HG03025 (cell line): ENCODE measurements around the gene KLF15.
"Not testable (repeated sequence)": the region's sequence is repeated elsewhere in the genome, so short reads cannot be mapped to it uniquely, and the experiment has no call there.

Experiments
- ATAC-seq: cut with Tn5 transposase; IDR thresholded peaks from one replicate; pipeline ENCODE4 v1.9.1; 2021; ENCODE audit warnings: mild to moderate bottlenecking, moderate library complexity; ENCODE audit not compliant: unreplicated experiment, low FRiP score

KLF15 gene

DNA sequence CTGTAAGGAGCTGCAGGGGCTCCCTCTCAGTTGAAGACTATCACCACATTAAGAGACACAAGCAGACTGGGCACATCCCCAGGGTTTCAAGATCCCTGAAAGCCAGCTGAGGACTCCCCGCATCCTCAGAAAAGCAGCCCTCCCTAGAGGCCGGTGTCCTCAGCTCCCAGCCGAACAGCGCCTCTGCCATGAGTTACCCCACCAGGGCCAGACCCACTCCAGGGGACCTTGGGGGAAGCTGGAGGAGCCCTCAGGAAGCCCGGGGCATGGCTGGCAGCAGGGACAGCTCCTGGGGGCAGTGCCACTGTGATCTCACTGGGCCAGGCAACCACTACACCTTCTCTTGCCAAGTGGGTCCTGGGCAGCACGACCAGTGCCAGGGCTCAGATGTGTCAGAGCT, 8.1 kb downstream of the KLF15 start:
- ATAC-seq, result no peak

GRCh38 chr3:126348308-126348920, 8.8 kb downstream of the KLF15 start:
- no peak for ATAC-seq

DNA sequence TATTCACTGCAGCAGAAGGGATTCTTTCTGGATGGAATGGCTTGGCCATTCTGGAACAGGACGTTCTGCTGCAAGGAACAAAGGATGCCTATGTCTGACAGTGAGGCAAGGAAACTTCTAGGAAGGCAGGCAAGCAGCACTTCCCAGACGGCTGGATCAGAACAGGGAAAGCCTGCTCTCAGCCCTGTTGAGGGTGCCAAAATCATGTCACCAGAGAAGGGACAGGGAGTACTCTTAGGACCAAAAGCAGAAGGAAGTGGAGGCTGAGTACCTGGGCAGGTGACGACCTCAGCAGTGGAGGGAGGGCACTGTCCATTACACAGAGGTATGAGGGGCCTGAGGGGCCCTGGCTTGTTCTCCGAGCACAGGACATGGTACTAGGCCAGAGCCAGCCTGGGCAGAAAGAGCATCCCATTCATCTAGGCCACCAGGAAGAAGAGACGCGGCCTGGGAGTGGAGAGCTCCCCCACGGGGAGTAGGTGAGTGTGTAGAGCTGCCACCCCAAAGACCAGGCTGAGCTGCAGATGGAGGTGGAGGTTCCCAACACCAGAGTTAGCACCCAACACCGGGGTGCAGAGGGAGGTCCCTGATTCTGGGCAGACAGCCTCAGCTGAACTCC, 9.6 kb downstream of the KLF15 start:
- ATAC-seq, result no peak

DNA sequence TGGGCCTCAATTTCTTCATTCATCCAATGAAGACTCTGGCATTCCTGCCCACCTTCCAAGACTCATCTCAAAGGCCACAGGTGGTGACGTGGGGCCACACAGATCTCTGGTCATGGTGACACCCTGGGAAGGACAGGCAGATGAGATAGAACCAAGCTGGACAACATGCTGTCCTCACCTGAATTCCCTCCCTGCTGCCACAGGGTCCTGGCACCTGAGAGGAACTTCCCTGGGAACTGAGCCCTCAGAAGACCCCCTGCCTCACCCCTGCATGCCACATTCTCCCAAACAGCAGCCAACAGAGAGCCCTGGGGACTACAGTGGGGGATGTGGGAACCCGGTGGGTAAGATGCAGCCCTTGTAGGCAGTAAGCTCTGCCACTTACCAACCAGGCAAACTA, 10.7 kb downstream of the KLF15 start:
- no peak for ATAC-seq

- ATAC-seq, result no peak
These were observed 11.4 kb downstream of the KLF15 start for GRCh38 chr3:126345641-126346460.

DNA sequence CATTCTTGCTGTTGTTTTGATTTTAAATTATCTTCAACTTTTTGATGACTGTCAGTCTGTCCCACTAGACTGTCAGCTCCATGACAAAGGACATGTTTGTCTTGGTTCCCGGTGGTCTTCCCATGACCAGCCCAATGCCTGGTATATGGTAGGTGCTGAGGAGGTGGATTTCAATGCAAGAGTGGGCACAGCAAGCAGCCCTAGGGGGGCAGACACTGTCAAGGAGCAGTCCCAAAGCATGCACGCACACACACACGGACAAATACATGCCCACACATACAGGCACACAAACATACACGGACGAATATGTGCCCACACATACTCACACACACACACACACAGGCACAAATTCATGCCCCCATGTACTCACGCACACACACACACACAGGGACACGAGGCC, 12.0 kb downstream of the KLF15 start:
- no peak for ATAC-seq

DNA sequence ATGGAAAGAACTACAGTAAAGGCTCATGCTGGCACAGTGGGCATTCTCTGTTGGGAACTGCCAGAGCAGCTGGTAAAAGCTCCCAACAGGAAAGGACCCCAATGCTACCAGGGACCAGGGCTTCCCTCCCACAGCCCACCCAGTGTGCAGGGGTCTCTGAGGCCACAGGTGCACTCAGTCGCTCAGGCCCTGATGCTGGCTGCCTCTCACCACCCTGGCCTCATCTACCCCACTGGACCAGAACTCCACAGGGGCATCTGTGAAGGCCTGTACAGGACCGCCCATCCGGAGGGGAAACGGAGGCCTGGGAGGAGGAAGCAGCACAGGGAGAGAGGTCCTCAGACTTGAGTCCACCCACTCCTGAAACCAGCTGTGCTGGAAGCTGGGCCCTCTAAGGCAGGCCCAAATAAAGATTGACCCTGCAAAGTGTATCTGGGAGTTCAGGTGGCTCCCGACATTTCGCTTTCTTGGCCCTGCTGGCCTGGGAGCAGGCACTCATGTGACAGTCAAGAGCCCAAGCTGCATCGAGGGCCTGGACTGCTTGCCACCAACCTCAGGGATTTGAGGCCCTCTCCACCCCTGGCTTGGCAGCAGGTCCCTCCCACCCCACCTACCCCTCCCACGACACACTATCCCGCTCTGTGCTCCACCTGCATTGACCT, 12.7 kb downstream of the KLF15 start:
- ATAC-seq, result no peak

GRCh38 chr3:126343649-126344035, 13.6 kb downstream of the KLF15 start:
- ATAC-seq, result no peak

- no peak for ATAC-seq
These were observed 14.1 kb downstream of the KLF15 start for GRCh38 chr3:126342991-126343648.

DNA sequence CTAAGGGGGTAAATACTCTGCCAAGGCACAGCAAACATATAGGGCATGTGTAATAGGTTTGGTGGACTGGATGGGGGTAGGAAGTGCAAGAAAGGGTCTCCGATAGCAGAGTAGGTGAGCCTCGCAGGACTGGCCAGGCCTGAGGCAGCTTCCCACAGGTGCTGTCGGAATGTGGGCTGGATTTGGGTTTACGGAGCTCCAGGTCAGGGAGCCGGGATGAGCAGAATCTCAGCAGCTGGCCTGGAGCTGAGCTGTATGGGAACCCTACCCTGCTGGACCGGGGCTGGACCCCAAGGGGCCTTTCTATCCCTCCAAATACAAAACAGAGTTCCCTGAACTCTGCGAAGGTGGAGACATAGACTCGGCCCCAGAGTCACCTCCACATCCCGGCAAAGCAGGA, 15.0 kb downstream of the KLF15 start:
- no peak for ATAC-seq

DNA sequence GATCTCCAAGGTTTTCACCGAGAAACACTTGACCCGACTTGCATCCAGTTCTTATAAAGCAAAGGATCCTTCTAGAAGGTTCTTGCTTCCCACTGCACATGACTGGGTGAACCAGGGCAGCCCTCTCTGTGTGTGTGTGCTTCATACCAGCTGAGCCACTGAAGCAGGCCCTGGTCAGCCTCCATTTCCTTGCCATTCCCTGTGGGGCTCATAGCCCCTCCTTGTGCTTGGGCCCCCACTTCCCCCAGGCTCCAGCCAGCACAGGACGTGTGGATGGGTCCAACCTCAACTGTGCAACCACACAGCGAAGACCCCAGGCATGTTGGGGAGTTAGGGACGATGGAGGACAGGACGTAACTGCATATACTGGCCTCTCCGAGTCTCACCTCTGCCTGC, 15.5 kb downstream of the KLF15 start:
- ATAC-seq, result no peak

DNA sequence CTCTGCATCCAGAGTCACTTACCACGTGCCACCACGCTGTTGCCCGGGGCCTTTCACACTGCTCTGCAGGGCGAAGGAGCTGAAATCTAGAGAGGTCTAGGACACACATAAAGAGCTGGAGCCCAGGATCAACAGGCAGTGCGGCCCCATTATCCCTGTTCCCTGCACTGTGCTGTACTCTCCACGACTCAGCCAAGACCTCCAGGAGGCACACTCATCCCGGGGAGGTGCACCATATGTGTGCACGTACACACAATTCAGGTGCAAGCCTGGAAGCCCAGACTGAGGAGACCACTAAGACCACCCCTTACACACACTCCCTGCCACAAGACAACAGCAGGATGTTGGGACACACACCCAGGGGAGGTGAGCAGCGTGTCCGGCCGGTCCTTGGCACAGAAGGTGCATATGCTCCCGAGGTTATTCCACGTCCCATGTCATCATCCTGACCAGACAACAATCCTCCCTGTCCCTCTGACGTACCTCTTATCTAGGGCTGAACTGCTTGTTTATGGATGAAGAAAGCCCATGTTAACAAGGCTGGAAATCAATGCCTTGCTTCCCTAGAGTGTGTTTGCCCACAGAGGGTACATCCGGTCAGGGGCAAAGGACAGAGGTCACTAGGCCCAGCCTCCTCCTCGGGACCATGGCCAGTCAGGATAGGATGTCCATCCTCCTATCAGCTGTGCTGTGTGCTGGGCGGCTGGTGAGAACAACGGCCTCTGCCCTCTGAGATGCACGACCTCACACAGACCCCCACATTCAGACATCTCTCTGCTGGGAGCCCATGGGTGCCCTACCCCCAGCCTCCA, 16.1 kb downstream of the KLF15 start:
- no peak for ATAC-seq

DNA sequence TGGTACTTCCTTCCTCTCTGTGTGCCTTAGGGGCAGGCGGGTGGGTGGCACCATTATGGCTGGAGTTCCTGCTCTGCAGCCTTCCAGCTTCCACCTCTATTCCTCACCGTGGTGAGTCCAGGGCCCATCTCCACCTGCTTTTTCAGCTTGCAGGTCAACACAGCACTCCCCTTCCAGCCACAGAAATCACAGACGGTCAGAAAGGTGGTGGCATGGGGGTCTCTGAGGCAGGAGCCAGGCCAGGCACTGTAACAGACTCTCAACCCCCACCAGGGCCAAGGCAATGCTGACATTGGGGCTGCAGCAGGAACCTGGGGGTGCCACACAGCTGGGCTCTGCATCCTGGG, 16.6 kb downstream of the KLF15 start:
- ATAC-seq, result no peak

- ATAC-seq, result no peak
These were observed 17.1 kb downstream of the KLF15 start for GRCh38 chr3:126340081-126340511.

GRCh38 chr3:126339466-126339865, 17.7 kb downstream of the KLF15 start:
- ATAC-seq, result no peak

GRCh38 chr3:126338790-126339288, 18.4 kb downstream of the KLF15 start:
- no peak for ATAC-seq

DNA sequence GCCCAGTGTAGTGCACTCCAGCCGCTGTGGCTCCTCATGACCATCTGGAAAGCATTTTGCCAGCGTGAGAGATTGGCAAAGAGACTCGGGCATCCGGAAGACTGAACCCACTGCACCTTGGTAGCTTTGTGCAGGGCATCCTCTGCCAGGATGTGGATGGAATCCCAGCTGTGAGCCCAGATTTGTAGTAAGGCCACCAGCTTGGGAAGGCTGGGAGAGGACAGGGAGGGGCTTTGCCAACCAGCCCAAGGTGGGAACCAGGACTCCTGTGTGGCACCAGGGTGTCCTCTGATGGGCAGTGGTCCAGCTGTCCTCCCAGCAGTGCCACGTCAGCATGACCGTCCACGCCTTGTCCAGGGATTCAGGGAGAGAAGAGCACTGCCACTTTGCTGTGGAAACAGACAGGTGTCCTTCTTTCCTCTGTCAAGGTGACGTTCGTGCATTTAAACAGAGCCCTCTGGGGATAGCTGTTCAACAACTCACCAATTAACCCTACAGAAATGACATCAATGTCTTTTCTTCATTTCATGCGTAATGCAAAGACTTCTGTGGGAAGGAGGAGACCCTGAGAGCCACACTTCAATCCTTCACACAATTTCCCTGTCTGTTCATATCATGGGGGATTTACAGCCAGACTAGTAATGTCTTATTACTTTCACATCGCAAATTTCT, 19.1 kb downstream of the KLF15 start:
- no peak for ATAC-seq

- not testable (repeated sequence) for ATAC-seq
These were observed 25.3 kb downstream of the KLF15 start for GRCh38 chr3:126331812-126332336.
